HG03025 (cell line): ENCODE results near the gene NECTIN2.
"Not testable (repeated sequence)": the region's sequence is repeated elsewhere in the genome, so short reads cannot be mapped to it uniquely, and the experiment has no call there.

Experiments used
- ATAC-seq: cut with Tn5 transposase; IDR thresholded peaks from one replicate; pipeline ENCODE4 v1.9.1; 2021; ENCODE audit warnings: mild to moderate bottlenecking, moderate library complexity; ENCODE audit not compliant: unreplicated experiment, low FRiP score

NECTIN2 gene

GRCh38 chr19:44816301-44816700 lies 29.8 kb upstream of the NECTIN2 start:
- ATAC-seq, result no peak

GRCh38 chr19:44817725-44818465 lies 28.2 kb upstream of the NECTIN2 start:
- ATAC-seq, result no peak

- ATAC-seq, result no peak
Observed at GRCh38 chr19:44818466-44819031, 27.5 kb upstream of the NECTIN2 start.

DNA sequence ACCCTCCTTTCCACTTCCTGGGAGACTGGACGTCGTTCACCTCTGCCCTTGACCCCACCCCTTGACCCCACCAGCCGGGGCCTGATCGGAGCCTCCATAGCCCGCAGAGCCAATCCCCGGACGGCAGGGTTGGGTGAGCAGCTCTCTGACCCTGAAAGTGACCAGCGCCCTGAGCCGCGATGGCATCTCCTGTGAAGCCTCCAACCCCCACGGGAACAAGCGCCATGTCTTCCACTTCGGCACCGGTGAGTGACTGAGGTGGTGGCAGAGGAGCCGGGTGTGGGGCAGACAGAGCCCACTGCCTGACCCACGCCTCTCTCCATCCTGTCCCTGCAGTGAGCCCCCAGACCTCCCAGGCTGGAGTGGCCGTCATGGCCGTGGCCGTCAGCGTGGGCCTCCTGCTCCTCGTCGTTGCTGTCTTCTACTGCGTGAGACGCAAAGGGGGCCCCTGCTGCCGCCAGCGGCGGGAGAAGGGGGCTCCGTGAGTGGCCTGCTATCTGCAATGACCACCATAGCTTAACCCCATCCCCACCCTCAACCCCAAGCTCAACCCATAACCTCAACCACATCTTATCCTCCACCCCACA lies 26.8 kb upstream of the NECTIN2 start:
- no peak for ATAC-seq

- no peak for ATAC-seq
Observed at GRCh38 chr19:44820648-44821609, 25.2 kb upstream of the NECTIN2 start.

DNA sequence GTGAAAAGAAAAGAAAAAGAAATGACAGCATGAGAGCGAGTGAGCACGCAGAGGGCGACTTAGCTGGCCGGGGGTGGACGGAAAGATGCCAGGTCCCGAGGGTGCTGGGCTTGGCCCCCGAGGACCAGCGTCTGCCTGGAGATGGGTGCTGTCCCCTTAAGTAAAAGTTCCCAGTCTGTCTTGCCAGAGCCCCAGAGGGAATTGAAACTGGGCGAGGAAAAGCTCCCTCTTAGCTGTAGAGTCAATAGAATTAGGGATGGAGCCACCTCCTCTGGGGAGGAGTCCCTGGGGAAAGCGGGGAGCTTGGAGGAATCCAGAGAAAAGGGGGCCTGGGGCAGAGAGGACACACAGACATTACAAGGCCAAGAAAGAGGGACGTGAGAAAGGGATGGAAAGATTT lies 23.9 kb upstream of the NECTIN2 start:
- no peak for ATAC-seq

GRCh38 chr19:44822670-44823372 lies 23.3 kb upstream of the NECTIN2 start:
- ATAC-seq, result no peak

GRCh38 chr19:44823373-44823698 lies 22.8 kb upstream of the NECTIN2 start:
- no peak for ATAC-seq

GRCh38 chr19:44824761-44825160 lies 21.3 kb upstream of the NECTIN2 start:
- ATAC-seq, result no peak

DNA sequence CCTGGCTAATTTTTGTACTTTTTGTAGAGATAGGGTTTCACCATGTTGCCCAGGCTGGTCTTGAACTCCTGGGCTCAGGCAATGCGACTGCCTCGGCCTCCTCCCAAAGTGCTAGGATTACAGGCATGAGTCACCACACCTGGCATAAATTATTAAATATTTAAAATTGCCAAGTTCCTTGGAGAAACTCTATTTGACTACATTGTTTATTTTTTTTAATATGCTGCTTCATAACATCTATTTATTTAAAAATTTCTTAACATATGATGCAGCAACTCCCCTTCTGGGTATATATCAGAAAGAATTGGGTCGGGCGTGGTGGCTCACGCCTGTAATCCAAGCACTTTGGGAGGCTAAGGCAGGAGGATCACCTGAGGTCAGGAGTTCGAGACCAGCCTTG lies 13.2 kb upstream of the NECTIN2 start:
- not testable (repeated sequence) for ATAC-seq

- ATAC-seq, result not testable (repeated sequence)
Observed at GRCh38 chr19:44834399-44834798, 11.7 kb upstream of the NECTIN2 start.

DNA sequence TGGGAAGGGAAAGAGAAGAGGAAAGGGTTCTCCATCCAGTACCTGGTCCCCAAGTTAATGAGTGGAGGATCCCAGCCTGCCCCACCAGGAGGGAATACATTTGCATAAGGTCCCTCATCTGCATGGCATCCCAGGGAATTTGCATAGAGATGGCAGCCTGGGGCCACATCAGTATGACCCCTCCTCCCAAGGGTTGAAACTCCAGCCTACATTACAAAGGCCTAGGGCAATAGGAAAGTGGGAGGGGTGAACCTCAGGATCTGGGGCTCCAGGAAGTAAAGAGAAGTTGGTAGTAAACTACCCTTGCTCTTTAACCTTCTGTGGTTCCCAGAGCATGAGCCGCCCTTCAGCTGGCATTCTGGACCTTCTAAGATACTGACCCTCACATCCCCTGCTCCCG lies 6.8 kb upstream of the NECTIN2 start:
- no peak for ATAC-seq

GRCh38 chr19:44840811-44841210 lies 5.3 kb upstream of the NECTIN2 start:
- ATAC-seq, result no peak

GRCh38 chr19:44841231-44841630 lies 4.9 kb upstream of the NECTIN2 start:
- ATAC-seq, result no peak

DNA sequence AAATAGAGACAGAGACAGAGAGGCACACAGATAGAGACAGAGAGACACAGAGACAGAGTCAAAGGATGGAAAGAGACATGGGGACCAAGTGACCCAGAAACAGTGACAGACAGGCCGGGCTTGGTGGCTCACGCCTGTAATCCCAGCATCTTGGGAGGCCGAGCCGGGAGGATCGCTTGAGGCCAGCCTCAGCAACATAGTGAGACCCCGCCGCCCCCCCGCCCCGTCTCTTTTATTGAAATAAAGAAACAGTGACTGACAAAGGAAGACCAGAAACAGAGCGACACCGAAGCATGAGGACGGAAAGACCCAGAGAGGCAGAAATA lies 848 bp upstream of the NECTIN2 start:
- no peak for ATAC-seq

DNA sequence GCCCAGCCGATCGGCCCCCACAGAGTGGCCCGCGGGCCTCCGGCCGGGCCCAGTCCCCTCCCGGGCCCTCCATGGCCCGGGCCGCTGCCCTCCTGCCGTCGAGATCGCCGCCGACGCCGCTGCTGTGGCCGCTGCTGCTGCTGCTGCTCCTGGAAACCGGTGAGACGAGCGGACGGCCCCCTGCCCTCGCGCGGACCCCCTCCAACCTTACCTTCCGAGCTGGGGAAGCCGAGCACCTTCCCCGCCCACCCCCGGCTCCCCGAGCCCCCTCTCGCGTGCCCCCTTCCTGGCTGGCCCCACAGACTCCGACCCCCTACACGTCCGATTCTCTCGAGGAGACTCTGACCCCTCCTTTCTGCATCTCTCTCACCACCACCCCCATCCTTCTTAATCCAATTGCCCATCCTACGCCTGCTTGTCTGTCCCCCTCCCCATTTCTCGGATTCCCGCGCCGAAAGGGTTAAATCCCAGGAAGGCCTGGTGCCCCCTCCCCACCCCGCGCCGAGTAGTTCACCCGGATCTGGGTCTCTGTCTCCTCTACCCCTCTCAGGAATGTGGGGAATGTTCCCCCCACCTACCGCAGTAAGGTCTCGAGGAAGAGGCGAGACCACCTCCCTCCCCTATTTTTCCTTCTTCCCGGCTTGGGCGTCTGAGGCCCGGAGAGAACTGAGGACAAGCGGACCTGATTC lies 502 bp downstream of the NECTIN2 start:
- ATAC-seq, result no peak

- no peak for ATAC-seq
Observed at GRCh38 chr19:44847144-44848035, 1.3 kb downstream of the NECTIN2 start.

DNA sequence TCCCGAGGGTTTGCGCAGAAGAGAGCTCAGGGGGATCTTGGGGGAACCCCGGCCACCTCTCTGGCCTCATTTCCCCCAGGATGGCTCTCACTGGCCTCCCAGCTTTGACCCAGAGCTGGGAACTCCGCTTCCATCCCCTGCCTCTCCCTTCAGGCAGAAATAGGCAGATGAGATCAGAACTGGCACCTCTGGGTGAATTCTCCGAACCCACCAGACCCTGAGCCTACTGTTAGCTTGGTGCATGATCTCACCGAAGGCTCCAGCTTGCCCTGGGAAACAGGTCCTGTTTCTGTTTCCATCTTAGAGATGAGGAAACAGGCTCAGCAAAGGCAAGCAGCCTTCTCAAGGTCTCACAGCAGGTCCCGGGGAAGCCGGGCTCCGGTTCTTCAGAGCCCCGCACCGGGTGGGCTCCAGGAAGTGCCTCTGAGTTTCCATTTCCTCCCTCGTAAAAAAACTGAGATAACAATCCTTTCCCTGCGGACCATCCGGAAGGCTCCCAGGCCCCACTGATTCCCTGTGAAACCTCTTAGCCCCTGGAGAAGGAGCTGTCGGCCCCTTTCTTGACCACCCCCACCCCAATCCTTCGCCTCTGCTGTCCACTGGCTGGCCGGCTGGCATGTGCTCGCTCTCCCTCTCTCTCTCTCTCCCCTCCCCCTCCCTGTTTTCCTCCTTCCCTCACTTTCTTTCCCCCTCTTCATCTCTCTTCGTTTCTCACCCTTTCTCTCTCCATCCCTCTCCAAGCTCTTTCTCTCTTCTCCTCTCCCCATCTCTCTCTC lies 2.1 kb downstream of the NECTIN2 start:
- ATAC-seq, result no peak
